TTC549 (cell line): ENCODE measurements around the gene TFB2M.

Source experiments
- FAIRE-seq: peaks from 2 replicates; lab custom pipeline; 2012; peaks lifted over from hg19 to GRCh38; lab: Jason Lieb, UNC

TFB2M gene

DNA sequence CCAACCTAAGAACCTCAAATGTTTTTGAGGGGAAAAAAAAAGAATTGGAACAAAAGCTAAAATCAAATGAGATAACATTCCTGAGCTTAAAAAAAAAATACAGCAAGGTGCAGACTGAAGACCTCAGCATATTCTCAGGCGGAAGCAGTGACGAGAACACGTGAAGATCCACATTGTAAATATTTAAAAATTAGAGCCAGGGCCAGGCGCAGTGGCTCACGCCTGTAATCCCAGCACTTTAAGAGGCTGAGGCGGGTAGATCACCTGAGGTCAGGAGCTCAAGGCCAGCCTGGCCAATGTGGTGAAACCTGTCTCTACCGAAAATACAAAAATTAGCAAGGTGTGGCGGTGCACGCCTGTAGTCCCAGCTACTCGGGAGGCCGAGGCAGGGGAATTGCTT lies 15.7 kb downstream of the TFB2M start:
- FAIRE-seq = no peak

DNA sequence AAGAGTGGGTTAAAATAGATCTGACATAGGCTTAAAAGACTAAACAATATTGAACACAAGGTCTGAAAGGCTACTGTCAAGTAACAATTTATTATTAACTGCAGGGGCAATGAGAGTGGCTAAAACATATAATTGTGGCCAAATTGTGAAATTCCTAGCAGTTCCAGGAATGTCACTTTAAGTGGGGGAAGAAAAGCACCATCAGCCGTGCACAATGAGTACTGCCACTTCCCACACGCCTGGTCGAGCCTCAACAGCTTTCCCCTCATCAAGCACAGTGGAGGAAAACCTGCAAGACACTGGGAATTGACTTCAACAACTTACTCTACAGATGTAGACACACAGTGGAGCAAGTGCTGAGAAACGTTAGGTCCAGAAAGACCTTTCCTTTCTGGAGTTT lies 16.4 kb downstream of the TFB2M start:
- FAIRE-seq = no peak

DNA sequence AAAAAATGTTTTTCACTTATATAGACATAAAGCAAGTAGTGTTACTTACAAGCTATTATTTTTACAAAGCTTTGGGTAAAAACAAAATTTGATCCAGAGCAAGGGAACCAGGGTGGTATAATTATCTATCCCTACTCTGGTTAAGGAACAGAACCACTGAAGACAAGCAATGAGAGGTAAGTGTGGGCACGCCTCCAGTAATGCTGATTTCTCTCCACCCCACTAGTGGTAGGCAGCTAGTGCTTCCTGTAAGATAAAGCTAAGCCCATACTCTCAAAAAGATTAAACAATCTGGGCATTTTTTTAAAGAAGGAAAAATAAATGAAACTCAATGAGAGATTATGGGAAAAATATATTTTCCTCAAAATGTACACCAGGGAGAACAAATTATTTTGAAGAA lies 22.1 kb downstream of the TFB2M start:
- FAIRE-seq = no peak

DNA sequence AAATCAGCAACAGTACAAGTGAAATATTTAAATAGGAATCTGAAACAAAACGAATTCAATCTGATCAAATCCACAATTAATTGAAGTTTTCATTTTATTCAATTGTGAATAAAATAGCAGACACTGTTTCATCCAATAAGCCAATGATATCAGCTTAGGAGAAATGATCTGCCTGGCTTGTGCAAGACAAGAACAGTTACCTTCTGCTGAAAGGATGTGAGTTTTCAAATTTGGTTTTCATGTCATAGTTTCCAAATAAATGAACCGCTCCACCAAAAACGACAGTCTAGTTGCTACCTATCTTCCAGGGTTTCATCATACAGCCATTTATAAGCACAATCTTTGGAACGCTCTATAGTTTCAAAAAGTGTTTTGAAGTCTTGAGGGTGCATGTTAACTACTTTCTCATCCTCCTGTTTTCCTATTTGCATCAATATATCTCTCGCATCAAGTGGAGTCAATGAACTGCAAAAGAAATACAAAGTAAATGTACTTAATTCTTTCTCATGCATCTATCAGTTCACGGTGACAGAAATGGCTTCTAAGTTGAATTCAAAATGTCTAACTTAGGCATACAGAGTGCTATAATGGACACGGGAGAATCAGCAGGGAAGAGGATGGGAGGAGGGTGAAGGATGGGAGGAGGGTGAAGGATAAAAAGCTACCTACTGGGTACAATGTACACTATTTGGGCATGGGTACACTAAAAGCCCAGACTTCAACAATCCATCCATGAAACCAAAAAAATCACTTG lies 25.1 kb downstream of the TFB2M start:
- FAIRE-seq = no peak

DNA sequence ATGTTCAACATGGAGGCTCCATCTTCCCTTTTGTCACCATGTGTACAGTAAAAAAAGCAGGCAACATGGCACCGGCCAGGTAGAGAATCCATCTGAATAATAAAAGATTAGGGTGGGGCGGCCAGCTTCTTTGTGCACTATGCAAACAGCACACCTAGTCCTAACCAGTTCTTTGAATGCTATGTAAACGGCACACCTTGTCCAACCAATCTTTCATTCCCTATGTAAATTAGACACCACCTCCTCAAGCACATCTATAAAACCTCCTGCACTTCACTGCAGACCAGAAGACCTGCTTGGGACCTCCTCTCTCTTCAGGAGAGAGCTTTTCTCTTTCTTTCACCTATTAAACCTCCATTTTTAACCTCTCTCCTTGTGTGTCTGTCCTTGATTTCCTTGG lies 28.2 kb downstream of the TFB2M start:
- FAIRE-seq = no peak

DNA sequence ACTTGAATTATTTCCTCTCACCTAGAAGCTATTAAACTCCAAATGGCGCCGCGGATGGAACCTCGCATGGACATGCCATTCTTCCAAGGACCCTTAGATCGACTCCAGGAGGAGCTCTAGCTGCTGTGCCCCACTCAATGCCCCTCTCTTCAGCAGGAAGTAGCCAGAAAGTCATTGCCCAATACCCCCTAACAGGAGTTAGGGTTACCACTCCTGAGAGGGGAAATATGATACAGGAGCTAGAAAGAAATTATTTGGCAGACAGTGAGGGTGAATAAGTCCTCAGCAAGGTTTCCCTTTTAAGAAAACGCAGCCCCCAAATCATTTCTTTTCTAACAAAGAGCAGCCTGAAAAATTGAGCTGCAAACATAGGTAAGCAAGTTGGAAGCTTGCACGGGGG lies 28.6 kb downstream of the TFB2M start:
- no peak for FAIRE-seq

DNA sequence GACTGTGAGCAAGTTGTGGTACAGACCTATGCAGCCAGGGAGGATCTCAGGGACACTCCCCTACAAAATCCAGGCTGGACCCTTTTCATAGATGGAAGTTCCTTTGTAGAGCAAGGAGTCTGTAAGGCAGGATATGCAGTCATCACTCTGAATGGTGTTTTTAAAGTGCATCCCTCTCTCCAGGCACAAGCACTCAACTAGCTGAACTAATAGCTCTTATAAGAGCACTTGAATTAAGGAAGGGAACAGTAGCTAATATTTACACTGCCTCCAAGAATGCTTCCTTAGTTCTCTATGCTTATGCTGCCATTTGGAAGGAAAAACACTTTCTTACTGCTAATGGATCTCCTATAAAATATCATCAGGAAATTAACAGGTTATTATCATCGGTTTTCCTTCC lies 31.9 kb downstream of the TFB2M start:
- FAIRE-seq = no peak

DNA sequence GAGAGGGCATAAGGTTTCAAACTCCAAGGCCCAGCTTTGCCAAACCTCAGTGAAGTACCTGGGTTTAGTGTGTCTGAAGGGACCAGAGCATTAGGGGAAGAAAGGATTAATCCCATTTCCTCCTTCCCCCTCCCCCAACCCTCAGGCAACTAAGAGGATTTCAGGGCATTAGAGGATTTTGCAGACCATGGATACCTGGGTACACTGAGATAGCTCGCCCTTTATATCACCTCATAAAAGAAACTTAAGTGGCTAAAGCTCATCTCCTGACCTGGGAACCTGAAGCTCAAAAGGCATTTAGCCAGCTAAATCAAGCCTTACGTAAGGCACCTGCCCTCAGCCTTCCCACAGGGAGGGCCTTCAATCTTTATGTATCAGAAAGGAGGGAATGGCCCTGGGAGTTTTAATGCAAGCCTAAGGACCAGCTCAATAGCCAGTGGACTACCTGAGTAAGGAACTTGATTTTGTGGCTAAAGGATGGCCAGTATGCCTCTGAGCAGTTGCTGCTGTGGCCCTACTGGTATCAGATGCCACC lies 32.6 kb downstream of the TFB2M start:
- no peak for FAIRE-seq

DNA sequence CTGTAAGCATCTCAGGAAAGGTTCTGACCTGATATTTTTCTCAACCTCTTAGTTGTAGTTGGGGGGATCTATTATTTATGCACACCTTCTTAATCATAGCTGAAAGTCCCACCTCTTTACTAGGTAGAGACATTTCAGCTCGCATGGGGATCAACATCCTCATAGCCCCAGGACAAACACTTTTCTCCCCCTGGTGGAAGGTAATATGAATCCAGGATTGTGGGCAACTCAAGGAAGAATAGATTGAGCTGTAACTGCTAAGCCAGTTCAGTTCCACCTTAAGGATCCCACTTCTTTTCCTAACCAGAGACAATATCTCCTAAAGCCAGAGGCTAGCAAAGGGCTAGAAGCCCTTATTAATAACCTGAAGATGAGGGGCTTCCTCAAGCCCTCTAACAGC lies 33.5 kb downstream of the TFB2M start:
- no peak for FAIRE-seq

DNA sequence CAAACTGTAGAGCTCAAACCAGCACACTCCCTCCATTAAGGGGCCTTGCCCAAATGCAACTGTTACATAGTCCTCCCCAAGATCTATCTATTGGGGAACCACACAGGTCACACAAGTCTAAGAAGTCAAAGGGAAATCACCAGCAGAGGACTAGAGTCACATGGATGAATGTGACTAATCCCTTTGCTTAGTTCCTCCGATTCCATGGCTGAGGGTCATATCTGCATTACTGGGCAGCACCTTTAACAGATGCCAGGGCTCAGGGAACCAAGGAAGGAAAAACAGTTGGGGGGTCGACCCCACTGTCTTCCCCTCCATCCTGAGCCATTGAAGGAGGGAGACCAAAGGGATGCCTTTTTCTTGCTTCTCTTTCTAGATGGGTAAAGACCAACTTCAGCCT lies 35.6 kb downstream of the TFB2M start:
- FAIRE-seq = no peak

DNA sequence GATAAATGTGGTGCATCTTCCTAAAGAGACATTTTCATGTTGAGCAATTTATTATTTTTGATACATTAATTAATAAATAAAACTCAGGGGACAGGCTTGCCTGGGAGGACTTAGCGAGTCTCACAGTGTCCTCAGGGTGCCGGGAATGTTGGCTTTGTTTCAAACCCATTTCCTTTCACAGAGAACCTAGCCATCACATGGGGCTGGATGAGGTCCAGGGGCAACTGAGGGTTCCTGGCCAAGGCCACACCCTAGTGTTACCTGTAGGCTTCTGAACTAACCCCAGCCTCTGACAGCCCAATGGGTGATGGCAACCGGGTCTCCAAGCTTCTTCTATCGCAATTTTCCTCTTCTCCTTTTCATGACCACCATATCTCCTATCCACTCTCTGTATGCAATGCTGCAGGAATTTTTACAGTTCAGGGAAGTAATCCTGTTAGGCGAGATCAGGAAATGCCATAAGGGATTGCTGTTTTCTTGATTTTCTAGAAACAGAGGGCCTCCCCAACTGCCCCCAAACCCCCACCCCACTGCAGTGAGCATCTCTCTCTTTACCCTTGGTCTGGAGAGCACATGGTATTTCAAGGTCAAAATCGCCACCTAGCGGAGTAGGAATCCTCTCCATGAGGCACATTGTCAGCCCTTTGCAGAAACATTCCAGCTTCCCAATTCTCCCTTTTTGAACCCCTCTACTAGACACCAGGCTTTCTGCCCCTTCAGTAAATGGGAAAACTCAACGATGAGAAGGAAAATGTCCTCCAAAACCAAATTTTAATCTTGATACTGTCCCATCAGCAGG lies 36.9 kb downstream of the TFB2M start:
- FAIRE-seq = no peak

DNA sequence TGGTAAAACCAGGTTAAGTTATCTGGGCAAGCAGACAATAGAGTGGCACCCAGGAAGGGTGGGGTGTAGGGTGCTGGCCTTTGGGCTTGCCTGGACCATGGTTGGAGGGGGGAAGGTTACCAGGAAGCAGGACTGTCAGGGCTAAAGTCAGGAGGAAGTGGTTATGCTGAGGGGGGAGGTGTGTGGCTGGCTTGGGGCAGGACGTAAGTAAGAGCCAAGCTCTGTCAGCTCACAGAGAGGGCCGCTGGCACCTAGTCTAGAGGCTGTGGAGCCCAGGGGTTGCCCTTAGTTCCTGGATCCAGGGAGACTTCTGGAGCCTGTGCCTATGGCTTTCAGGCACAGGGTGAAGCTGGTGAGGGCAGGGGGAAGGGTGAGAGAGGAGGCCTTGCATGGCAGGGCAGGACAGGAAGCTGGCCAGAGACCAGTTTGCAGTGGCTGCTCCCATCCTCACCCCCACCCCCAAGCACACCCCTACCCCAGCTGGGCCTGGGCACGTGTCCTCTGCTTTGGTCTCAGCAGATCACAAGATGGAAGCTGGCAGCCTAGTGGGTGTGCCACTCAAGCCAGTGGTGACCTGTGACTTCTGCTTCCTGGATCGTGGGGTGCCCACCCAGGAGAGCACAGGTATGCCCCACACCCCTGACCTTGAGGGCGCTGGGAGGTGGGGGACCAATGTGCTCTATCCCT lies 38.5 kb downstream of the TFB2M start:
- no peak for FAIRE-seq

DNA sequence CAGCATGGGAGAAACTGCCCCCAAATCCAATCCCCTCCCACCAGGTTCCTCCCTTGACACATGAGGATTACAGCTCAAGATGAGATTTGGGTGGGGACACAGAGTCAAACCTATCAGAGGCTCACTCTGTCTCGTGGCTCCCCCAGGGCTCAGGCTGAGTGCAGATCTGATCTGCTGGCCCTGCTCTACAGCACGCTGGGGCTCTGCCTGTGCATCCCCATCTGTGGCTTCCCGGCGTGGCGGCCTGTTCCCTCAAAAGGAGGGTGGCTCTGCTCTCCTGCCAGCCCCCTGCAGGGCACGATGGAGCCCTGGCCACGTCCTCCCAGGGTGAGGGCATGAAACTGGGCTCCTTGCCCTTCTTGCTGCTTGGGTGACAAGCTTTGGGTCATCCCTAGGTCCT lies 39.1 kb downstream of the TFB2M start:
- FAIRE-seq = no peak

DNA sequence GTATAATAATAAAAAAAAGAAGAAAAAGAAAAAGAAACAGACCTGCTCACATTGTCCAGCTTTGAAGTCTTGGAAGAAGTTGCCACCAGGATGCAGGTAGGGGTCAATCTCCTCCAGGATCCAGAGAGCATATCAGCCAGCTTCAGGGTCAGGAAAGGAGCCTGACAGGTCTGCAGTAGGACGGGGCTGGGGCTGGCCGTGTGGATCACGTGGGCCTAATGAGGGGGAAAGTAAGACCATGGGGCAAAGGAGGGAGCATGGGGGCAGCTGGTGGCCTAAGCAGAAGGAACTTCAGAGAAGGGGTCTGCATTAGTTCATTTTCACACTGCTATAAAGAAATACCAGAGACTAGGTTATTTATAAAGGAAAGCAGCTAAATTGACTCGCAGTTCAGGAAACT lies 39.7 kb downstream of the TFB2M start:
- no peak for FAIRE-seq

DNA sequence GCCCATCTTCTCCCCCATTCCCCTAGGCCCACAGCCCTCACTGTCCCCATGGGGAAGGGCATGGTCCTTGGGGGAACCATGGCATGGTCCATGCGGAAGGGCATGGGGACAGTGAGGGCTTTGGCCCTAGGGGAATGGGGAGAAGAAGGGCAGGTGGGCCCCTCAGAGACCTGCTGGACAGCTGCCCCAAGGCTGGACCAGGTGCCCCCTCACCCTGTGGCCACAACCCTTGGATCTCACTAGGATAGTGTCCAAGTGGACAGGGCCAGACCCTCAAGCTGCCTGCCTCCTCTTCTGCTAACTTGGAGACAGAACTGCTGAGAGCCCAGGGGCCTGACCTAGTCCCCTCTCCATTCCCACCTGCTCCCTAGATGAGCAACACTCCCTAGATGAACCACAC lies 46.5 kb downstream of the TFB2M start:
- no peak for FAIRE-seq

DNA sequence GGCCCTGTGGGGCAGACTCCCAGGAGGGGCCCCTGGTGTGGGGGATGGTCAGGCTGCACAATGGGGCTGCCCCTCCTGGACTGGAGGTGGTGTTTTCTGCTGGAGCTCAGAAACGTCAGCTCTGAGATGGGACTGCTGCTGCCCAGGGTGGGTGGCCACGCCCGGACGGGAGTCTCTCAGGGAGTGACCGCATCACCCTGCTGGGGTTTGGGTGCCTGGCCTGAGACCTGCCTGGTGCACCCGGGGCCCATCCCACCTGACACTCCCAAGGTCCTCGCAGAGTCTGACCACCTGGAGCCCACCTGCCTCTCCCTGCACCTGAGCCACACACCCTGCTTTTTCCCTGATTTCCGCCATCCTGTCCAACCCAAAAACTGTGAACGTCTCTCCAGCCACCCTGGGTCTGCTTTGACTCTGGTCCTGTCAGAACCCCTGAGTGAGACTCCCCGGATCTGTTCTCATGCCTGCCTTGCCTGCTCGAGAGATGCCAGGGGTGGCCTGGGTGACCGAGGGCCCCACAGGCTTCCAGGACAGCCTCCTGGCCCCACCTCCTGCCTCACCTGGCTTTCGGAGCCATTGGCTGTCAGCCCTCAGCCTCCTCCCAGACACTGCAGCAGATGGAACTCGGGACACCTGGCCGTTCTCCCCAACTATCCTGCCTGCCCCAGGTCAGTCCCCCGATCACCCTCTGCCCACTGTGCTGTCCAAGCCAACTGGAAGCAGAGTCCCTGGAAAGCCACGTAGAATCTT lies 47.4 kb downstream of the TFB2M start:
- FAIRE-seq = no peak

DNA sequence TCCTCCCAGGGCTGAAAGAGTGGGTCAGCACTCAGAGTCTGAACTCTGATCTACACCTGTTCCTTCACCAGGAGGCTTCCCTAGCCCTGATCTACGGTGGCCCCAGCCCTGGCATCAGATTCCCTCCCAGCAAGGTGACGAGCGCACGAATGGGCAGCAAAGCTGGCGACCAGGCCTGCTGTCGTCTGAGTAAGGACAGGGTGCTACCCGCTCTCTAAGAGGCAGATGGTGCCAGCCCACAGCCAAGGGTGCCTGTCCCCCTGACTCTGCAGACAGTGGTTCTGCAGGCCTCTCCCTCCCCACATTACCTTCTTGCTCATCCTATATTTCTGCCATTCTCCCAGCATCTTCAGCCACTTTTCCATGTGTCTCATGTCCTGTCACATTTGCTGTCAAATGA lies 48.7 kb downstream of the TFB2M start:
- FAIRE-seq = no peak

DNA sequence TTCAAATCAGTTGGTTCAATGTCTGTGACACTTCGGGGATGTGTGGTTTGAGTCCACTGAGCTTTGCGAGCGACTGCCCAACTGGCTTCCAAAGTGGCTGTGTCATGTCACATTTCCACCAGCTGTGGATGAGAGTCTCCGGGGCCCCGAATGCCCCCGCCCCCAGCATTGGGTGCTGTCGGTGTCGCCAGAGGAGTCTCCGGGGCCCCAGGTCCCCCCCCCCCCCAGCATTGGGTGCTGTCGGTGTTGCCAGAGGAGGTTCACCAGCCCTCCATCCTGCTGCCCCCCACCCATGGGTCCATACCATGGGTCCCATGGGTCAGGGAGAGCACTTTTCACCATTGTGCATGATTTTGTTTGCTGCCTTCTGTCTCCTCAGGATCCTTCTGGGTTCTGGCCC lies 49.9 kb downstream of the TFB2M start:
- no peak for FAIRE-seq

DNA sequence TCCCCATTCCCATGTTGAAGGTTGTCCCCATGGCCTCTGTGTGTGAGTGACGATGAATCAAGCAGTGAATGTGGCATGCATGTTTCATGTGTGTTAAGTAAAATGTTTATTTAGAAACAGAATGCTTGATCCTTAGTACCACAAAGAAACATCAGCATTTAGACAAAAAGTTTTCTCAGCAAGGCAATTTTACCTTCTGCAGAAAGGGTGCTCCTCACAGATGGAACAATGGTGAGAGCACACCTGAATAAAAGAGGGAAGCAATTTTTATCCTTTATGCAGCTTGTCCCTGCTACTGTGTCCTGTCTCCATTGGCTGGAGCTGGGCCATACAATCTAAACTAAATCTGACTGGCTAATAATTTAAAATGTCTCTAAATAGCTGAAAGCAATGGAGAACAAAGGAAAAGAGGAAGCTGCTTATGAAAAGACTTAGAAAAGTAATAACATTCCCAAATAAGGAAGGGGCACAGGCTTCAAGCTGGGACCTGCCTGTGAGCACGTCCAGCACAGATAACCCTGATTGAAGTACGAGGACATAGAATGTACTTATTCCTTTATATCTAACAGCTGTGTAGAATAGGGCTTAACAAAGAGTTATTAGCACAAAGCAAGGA lies 50.6 kb downstream of the TFB2M start:
- no peak for FAIRE-seq

DNA sequence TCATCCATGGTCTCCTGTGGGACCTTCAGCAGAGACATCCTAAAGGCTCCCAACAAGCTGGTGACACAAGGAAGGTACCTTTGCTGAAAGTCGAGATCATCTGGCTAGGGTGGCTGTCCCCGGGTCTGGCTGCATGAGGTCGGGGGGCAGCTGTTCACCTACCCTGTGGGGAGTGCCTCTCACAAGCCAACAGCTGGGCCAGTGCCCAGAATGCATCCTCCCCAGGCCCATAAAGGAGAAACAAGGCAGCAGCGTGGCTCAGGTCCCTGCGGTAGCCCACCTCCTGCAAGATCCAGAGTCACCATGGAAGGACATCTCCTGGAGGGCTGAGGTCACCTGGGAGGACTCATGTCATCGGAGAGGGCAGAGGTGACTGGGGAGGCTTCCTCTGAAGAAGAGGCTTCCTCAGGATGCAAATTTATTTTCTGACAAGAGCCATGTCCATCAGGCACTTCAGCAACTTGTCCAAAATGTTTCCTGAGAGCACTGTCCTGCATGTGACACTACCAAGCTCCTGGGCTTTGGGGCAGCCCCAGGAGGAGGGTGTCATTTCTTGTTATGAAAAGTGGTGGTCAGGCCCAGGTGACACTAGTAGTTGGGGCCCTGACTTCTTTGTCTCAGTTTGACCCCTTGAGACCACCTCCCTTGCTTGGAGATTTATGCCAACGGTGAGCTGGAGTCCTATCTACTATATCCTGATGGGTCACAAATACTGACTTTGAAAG lies 52.3 kb downstream of the TFB2M start:
- no peak for FAIRE-seq

DNA sequence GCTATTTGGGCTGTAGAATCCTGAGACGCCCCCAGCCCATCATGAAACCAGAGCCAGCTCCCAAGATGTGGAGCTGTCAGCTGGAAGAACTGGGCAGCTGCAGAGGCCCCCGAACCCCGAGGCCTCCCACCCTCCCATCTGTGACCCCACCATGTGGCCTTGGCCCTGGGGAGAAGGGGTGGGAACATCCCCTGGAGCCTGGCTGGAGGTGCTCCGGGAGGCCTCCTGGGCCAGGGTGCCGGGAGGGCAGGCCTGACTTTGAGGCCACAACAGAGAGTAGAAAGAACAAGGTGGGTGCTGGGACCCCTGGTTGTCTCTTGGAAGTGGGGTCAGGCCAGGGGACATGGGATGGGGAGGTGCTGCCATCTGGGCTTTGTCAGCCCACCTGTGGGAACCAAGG lies 53.0 kb downstream of the TFB2M start:
- FAIRE-seq = no peak
